Measurements from ENCODE around the gene DENND1B. TPM values are rescaled to one million over a fixed set of nuclear protein-coding genes. Genes with fewer than 3 reads are reported as not detected.
"Not testable (repeated sequence)": the region's sequence is repeated elsewhere in the genome, so short reads cannot be mapped to it uniquely, and the experiment has no call there.

DENND1B gene
- total RNA-seq, 2 experiments from 2014 or later = 25.5 to 25.9 TPM

DNA sequence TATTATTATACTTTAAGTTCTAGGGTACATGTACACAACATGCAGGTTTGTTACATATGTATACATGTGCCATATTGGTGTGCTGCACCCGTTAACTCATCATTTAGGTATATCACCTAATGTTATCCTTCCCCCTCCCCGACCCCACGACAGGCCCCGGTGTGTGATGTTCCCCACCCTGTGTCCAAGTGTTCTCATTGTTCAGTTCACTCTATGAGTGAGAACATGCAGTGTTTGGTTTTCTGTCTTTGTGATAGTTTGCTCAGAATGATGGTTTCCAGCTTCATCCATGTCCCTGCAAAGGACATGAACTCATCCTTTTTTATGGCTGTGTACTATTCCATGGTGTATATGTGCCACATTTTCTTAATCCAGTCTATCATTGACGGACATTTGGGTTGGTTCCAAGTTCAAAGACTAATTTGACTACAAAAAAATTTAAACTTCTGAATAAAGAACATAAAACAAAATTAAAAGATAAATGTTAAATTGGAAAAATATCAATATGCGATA lies 22.6 kb downstream of the DENND1B start:
- ATAC-seq (ENCODE audit: low read depth); POLR2A ChIA-PET; H3K27me3 Mint-ChIP-seq; H3K27ac Mint-ChIP-seq; H3K9me3 Mint-ChIP-seq; DNase-seq; H3K4me3 Mint-ChIP-seq: not testable (repeated sequence)
- H3K36me3 Mint-ChIP-seq = peaks cover 44% of the 10 kb centered on the region
- H3K4me1 Mint-ChIP-seq = peaks cover 17% of the 10 kb centered on the region

DNA sequence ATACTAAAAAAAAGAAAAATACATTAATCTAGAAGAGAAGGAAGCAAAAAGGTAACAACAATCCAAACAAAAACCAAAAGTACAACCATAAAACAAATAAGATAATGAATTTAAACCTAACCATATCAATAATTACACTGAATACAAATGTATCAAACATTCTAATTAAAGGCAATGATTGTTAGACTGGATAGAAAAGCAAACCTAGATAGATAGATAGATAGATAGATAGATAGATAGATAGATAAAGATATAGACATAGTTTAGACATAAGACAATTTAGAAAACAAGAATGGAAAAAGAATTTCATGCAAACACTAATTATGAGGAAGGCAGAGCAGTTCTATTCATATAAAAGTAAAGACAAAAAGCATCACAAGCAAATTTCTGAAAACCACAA lies 24.9 kb downstream of the DENND1B start:
- Mint-ChIP-seq H3K9me3 (peaks cover 10% of the 10 kb centered on the region), H3K36me3 (peaks cover 53% of the 10 kb centered on the region), H3K4me3 (no peak overlapping the region), H3K27me3 (no peaks in the 10 kb centered on the region), H3K4me1 (peaks cover 11% of the 10 kb centered on the region), H3K27ac (no peak overlapping the region)
- DNase-seq (no peak), ATAC-seq (ENCODE audit: low read depth) (no peak)
- POLR2A ChIA-PET = no interaction called here

DNA sequence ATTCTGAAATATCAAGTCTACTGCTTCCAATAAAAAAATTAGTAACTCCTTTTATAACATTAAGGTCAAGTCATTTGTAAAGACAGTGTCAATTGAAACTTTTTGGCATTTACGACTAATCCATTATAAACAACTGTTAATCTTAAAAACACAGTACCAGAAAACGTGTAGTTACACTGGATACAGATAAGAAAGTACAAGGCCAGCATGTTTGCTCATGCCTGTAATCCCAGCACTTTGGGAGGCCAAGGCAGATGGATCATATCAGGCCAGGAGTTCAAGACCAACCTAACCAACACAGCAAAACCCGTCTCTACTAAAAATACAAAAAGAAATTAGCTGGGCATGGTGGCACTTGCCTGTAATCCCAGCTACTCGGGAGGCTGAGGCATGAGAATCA lies 29.4 kb downstream of the DENND1B start:
- Mint-ChIP-seq H3K36me3 (peaks cover 39% of the 10 kb centered on the region), H3K9me3 (peaks cover 12% of the 10 kb centered on the region), H3K4me3 (no peak overlapping the region), H3K27me3 (no peaks in the 10 kb centered on the region), H3K27ac (no peak overlapping the region), H3K4me1 (peaks cover 10% of the 10 kb centered on the region)
- DNase-seq = no peak
- no peak for ATAC-seq (ENCODE audit: low read depth)
- POLR2A ChIA-PET = no interaction called here

DNA sequence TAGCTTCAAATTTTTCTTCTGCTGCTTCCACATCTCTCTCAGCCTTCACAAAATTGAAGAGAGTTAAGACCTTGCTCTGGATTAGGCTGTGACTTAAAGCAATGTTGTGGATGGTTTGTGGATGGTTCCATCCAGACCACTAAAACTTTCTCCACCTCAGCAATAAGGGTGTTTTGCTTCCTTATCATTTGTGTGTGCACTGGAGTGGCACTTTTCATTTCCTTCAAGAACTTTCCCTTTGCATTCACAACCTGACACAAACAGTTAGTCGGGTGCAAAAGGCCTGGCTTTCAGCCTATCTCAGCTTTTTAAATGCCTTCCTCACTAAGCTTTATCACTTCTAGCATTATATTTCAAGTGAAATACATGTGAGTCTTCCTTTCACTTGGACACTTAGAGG lies 30.3 kb downstream of the DENND1B start:
- Mint-ChIP-seq H3K4me3 (no peak overlapping the region), H3K4me1 (peaks cover 2% of the 10 kb centered on the region), H3K9me3 (peaks cover 12% of the 10 kb centered on the region), H3K36me3 (peaks cover 35% of the 10 kb centered on the region), H3K27ac (no peak overlapping the region), H3K27me3 (no peaks in the 10 kb centered on the region)
- ATAC-seq (ENCODE audit: low read depth) (no peak), DNase-seq (no peak)
- POLR2A ChIA-PET = no interaction called here

DNA sequence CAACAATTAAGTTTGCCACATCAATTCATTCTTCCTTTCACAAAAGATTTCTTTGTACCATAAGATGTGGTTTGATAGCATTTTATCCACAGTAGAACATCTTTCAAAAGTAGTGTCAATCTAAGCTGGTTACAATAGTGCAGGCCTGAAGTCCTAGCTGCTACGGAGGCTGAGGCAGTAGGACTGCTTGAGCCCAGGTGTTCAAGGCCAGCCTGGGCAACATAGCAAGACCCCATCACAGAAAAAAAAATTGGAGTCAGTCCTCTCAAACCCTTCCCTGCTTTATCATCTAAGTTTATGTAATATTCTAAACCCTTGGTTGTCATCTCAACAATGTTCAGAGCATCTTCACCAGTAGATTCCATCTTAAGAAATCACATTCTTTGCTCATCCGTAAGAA lies 31.7 kb downstream of the DENND1B start:
- ATAC-seq (ENCODE audit: low read depth) = no peak
- DNase-seq = no peak
- peaks cover 12% of the 10 kb centered on the region for H3K9me3 Mint-ChIP-seq
- H3K4me3 Mint-ChIP-seq = no peak overlapping the region
- POLR2A ChIA-PET = no interaction called here
- no peak overlapping the region for H3K27ac Mint-ChIP-seq
- H3K27me3 Mint-ChIP-seq = no peaks in the 10 kb centered on the region
- peaks cover 31% of the 10 kb centered on the region for H3K36me3 Mint-ChIP-seq
- H3K4me1 Mint-ChIP-seq = peaks cover 10% of the 10 kb centered on the region

DNA sequence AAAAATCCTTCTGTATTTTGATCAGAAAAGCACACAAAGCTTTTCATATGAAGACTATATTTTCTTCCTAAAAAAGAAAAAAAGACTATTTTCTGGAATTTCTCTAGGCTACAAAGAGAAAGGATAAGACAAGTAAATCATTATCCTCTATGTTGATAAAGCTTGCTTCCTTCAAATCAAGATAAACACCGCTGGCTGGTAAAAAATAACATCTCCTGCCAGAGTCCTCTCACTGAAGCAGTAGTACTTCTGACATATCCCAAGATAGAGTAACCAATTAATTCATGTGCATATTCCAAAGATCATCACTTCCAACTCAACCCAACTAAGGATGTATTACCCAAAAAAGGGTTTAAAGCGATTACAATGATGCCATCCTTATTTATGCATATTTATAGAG lies 34.3 kb downstream of the DENND1B start:
- Mint-ChIP-seq H3K36me3 (peaks cover 11% of the 10 kb centered on the region), H3K4me3 (no peak overlapping the region), H3K4me1 (peaks cover 11% of the 10 kb centered on the region), H3K27me3 (no peaks in the 10 kb centered on the region), H3K9me3 (peaks cover 8% of the 10 kb centered on the region), H3K27ac (no peak overlapping the region)
- DNase-seq (no peak), ATAC-seq (ENCODE audit: low read depth) (no peak)
- POLR2A ChIA-PET = no interaction called here

DNA sequence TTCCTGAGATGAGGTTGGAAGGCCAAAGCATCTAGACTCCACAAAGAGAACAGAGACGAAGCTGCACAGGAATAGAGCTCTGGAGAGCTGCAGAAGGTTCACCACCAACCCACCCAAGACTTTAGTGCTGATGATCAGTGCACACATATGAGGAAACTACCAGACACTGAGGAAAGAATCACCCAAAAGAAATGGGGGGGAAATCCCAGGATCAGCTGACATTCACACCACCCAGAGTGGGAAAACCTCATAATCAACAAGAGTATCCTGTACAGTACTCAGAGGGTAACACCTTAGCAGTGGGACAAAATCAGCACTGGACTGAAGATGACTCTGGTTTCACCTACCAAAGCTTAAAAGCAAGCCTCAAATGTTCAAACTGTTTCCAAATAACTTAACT lies 36.4 kb downstream of the DENND1B start:
- ATAC-seq (ENCODE audit: low read depth) (no peak), DNase-seq (no peak)
- Mint-ChIP-seq H3K9me3 (peaks cover 6% of the 10 kb centered on the region), H3K4me3 (no peak overlapping the region), H3K4me1 (peaks cover 11% of the 10 kb centered on the region), H3K36me3 (peaks cover 11% of the 10 kb centered on the region), H3K27me3 (no peaks in the 10 kb centered on the region), H3K27ac (no peak overlapping the region)
- POLR2A ChIA-PET = no interaction called here

DNA sequence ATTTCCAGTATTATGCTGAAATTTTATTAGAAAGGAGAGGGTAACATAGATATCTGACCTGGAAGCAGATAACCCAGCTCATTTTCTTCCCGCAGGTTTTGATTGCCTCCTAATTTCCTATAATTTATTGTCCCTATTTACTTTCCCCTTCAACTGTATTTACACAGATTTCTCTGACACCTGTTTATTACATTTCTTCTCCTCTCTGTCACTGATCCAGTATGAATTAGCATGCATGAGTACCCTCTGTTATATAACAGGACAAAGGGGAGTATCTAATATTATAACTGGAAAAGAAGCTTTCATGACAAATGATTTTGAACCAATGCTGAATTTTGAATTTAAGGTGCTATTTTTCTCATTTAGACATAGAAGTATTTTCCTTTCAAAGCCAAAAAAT lies 37.4 kb downstream of the DENND1B start:
- H3K9me3 Mint-ChIP-seq = peaks cover 2% of the 10 kb centered on the region
- no peaks in the 10 kb centered on the region for H3K27me3 Mint-ChIP-seq
- peaks cover 11% of the 10 kb centered on the region for H3K4me1 Mint-ChIP-seq
- no peak overlapping the region for H3K27ac Mint-ChIP-seq
- no peak for DNase-seq
- ATAC-seq (ENCODE audit: low read depth) = no peak
- POLR2A ChIA-PET = no interaction called here
- H3K36me3 Mint-ChIP-seq = peaks cover 14% of the 10 kb centered on the region
- H3K4me3 Mint-ChIP-seq = no peak overlapping the region

DNA sequence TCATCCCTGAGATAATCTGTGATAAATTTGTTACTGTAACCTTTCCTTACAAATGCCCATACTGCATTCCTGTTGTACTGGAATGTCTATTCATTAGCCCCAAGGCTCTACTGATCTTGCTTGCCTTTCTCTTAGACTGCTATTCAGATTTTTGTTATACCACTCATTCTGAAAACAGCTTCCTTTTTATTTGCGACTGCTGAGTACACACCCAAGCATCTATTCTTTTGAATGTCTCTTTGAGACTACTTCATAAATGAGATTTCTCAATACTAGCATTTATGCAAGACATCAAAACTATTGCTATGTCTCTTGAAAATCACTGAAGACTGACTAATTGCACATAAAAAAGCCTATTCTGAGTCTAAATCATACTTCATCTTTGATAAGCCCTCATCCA lies 38.6 kb downstream of the DENND1B start:
- H3K4me3 Mint-ChIP-seq = no peak overlapping the region

DNA sequence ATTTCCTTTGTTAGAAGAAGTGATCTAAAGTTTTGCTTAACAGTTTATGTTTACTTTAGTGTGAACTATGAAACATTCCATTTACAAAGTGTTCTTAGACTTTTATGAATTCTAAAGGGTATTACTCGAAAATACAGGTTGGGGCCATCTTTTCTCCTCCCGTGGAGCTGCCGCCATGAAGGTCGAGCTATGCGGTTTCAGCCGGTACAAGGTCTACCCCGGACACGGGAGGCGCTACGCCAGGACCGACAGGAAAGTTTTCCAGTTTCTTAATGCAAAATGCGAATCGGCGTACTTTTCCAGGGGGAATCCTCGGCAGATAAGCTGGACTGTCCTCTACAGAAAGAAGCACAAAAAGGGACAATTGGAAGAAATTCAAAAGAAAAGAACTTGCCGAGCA lies 39.8 kb downstream of the DENND1B start:
- H3K27me3 Mint-ChIP-seq = no peaks in the 10 kb centered on the region
- peaks cover 11% of the 10 kb centered on the region for H3K4me1 Mint-ChIP-seq
- H3K36me3 Mint-ChIP-seq = peaks cover 28% of the 10 kb centered on the region
- H3K4me3 Mint-ChIP-seq = no peak overlapping the region
- H3K9me3 Mint-ChIP-seq = peaks cover 2% of the 10 kb centered on the region
- POLR2A ChIA-PET = no interaction called here
- no peak for ATAC-seq (ENCODE audit: low read depth)
- DNase-seq = no peak
- H3K27ac Mint-ChIP-seq = no peak overlapping the region

More for the DNA sequence above, 38.6 kb downstream of the DENND1B start:
- H3K27me3 Mint-ChIP-seq = no peaks in the 10 kb centered on the region
- no peak for DNase-seq
- peaks cover 22% of the 10 kb centered on the region for H3K36me3 Mint-ChIP-seq
- H3K9me3 Mint-ChIP-seq = peaks cover 2% of the 10 kb centered on the region
- no peak overlapping the region for H3K27ac Mint-ChIP-seq
- POLR2A ChIA-PET = no interaction called here
- H3K4me1 Mint-ChIP-seq = peaks cover 11% of the 10 kb centered on the region
- no peak for ATAC-seq (ENCODE audit: low read depth)

DNA sequence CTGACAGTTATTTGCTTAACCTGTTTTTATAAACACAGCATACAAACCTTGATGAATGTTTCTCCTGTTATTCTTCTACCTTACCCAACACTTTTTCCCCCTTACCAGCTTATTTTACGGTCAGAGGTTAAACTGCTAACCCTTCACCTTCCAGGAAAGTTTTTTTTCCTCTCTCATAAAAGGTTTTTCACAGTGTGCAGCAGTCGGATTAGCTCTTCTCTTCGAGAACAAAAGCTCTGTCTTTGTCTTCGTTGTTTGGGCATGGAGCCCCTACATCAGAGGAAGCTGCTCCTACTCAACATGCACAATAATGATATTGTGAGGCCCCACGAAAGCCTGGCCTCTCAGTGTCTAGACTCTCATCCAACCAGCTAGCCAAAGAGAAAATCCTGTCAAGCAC lies 42.0 kb downstream of the DENND1B start:
- Mint-ChIP-seq H3K27ac (no peak overlapping the region), H3K9me3 (peaks cover 6% of the 10 kb centered on the region), H3K4me3 (no peak overlapping the region), H3K36me3 (peaks cover 38% of the 10 kb centered on the region), H3K27me3 (no peaks in the 10 kb centered on the region), H3K4me1 (no peaks in the 10 kb centered on the region)
- POLR2A ChIA-PET = no interaction called here
- DNase-seq = no peak
- no peak for ATAC-seq (ENCODE audit: low read depth)

DNA sequence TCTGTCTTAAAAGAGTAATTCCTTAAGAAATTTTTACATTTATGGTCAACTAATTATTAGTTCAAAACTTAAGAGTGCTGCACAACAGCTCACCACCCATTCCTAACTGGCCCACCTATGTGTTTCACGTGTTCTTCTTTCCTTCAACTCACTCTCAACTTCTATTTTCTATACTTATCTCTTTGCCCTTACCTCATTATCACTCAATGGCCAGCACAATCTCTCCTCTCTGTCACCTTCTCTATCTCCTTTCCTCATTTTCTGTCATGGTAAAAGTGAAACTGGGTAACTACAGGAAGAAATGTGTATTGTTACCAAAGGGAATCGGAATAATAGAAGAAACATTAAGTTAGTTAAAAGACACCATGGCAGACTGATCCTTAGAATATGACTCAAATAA lies 43.1 kb downstream of the DENND1B start:
- H3K27ac Mint-ChIP-seq = no peak overlapping the region
- POLR2A ChIA-PET = no interaction called here
- no peak for ATAC-seq (ENCODE audit: low read depth)
- H3K36me3 Mint-ChIP-seq = peaks cover 39% of the 10 kb centered on the region
- no peak overlapping the region for H3K4me3 Mint-ChIP-seq
- H3K4me1 Mint-ChIP-seq = no peaks in the 10 kb centered on the region
- no peaks in the 10 kb centered on the region for H3K27me3 Mint-ChIP-seq
- peaks cover 5% of the 10 kb centered on the region for H3K9me3 Mint-ChIP-seq
- DNase-seq = no peak

DNA sequence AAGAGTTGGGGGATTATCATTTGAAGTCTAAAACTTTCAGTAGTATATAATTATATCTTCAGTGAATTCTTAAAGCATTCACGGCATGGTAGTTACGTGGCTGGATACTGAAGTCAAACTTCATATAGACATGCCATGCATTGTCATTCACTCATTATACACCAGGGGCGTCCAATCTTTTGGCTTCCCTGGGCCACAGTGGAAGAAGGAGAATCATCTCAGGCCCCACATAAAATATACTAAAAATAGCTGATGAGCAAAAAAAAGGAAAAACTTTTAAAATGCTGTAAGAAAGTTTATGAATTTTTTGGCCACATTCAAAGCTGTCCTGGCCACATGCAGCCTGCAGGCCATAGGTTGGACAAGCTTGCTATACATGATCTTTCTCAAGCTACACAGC lies 43.8 kb downstream of the DENND1B start:
- ATAC-seq (ENCODE audit: low read depth) (no peak), DNase-seq (no peak)
- Mint-ChIP-seq H3K4me3 (no peak overlapping the region), H3K9me3 (peaks cover 7% of the 10 kb centered on the region), H3K36me3 (peaks cover 43% of the 10 kb centered on the region), H3K27me3 (no peaks in the 10 kb centered on the region), H3K27ac (no peak overlapping the region), H3K4me1 (no peaks in the 10 kb centered on the region)
- POLR2A ChIA-PET = no interaction called here

DNA sequence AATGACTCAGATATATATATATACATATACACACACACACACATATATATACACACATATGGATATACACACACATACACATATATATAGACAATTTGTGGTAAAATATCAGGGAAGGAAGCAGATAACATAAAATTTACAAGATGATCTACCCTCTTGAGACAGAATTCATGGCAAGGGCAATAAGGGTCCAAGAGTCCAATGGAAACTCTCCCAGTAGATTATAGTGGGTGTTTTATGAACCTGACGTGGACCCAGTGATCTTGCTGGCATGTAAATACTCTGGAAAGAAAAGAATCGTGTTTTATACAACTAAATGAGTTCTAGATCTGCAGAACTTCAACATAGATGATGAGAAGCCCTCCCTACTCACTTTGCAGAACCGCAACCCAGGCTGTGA lies 49.3 kb downstream of the DENND1B start:
- no peak overlapping the region for H3K27ac Mint-ChIP-seq
- no peak for ATAC-seq (ENCODE audit: low read depth)
- H3K27me3 Mint-ChIP-seq = no peaks in the 10 kb centered on the region
- H3K4me1 Mint-ChIP-seq = no peaks in the 10 kb centered on the region
- DNase-seq = no peak
- no peak overlapping the region for H3K4me3 Mint-ChIP-seq
- peaks cover 44% of the 10 kb centered on the region for H3K36me3 Mint-ChIP-seq
- peaks cover 19% of the 10 kb centered on the region for H3K9me3 Mint-ChIP-seq
- POLR2A ChIA-PET = no interaction called here

DNA sequence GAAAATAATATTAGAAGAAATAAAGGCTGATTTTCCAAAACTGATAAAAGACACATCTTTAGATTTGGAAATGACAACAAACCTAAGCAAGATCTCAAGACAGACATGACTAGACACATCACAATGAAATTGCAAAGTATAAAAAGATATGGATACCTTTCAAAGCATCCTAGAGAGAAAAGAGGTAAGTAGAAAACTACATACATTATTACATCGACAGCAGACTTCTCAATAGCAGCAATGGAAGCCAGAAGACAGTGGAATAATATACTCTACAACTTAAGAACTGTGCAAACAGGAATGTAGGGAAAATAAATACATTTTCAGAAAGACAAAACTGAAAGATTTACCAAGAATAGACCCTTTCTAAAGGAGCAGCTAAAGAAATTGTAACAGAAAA lies 50.2 kb downstream of the DENND1B start:
- Mint-ChIP-seq H3K36me3 (peaks cover 41% of the 10 kb centered on the region), H3K27me3 (no peaks in the 10 kb centered on the region), H3K27ac (no peak overlapping the region), H3K9me3 (peaks cover 19% of the 10 kb centered on the region), H3K4me1 (no peaks in the 10 kb centered on the region), H3K4me3 (no peak overlapping the region)
- no peak for ATAC-seq (ENCODE audit: low read depth)
- POLR2A ChIA-PET = no interaction called here
- DNase-seq = no peak
